HEK293 (cell line): ENCODE results near the gene PRKAG2.

Experiments used
- CTCF ChIA-PET: fragments of 350-600 bp; formaldehyde crosslinking; extraction: SDS; loops from one replicate; lab custom pipeline; 2021; ENCODE audit warnings: antibody characterized with exemption; lab: Yijun Ruan, JAX
- POLR2A ChIA-PET: fragments of 300-600 bp; formaldehyde crosslinking; extraction: SDS; loops from one replicate; lab custom pipeline; 2020; ENCODE audit warnings: antibody characterized with exemption, inconsistent platforms; lab: Yijun Ruan, JAX
- H3K27ac ChIP-seq: fragments of 200-500 bp; sonication (Bioruptor generic); 2 replicates; pipeline ENCODE4 v1.5.1; 2014; ENCODE audit warnings: low read depth, low read length, control low read depth, inconsistent platforms; ENCODE audit errors: extremely low read depth
- H3K36me3 ChIP-seq, 2 experiments: fragments of 200-500 bp in 1 of 2; sonication (Bioruptor generic) in 1 of 2; 1 replicate in 1 of 2; 2 replicates in 1 of 2; pipeline ENCODE4 v1.5.1; 2014 to 2017; ENCODE audit warnings: inconsistent platforms in 2 of 2, low read length in 2 of 2; ENCODE audit not compliant: control insufficient read depth in 2 of 2, insufficient read depth in 1 of 2
- H3K4me1 ChIP-seq: fragments of 200-500 bp; sonication (Bioruptor generic); 2 replicates; pipeline ENCODE4 v1.5.1; 2014; ENCODE audit warnings: mild to moderate bottlenecking, low read length, inconsistent platforms; ENCODE audit not compliant: control insufficient read depth, insufficient read depth
- H3K4me3 ChIP-seq: 2 replicates; pipeline ENCODE4 v1.5.1; 2011; ENCODE audit warnings: low read depth, mild to moderate bottlenecking, control low read depth, low read length, moderate library complexity
- H3K9me3 ChIP-seq: fragments of 200-500 bp; sonication (Bioruptor generic); 2 replicates; pipeline ENCODE4 v1.5.1; 2014; ENCODE audit warnings: low read depth, low read length, inconsistent platforms; ENCODE audit not compliant: control insufficient read depth, insufficient read depth
- KLF8 ChIP-seq: fragments of 450-650 bp; formaldehyde crosslinking; IDR thresholded peaks from 2 replicates; pipeline ENCODE4 v1.5.1; 2016; ENCODE audit warnings: missing biosample characterization, missing genetic modification characterization
- OVOL3 ChIP-seq: fragments of 450-650 bp; formaldehyde crosslinking; IDR thresholded peaks from 2 replicates; pipeline ENCODE4 v1.5.1; 2016; ENCODE audit warnings: missing biosample characterization, missing genetic modification characterization
- PRDM10 ChIP-seq: fragments of 450-650 bp; formaldehyde crosslinking; IDR thresholded peaks from 2 replicates; pipeline ENCODE4 v1.5.1; 2016; ENCODE audit warnings: missing biosample characterization, missing genetic modification characterization
- PRDM6 ChIP-seq: fragments of 450-650 bp; formaldehyde crosslinking; IDR thresholded peaks from 2 replicates; pipeline ENCODE4 v1.5.1; 2017; ENCODE audit warnings: missing biosample characterization, missing genetic modification characterization
- TCF7L2 ChIP-seq: IDR thresholded peaks from 2 replicates; pipeline ENCODE4 v1.6.1; 2011; ENCODE audit warnings: low read depth, mild to moderate bottlenecking, inconsistent platforms, low read length, moderate library complexity, borderline replicate concordance
- ZBTB1 ChIP-seq: fragments of 450-650 bp; formaldehyde crosslinking; IDR thresholded peaks from 2 replicates; pipeline ENCODE4 v1.5.1; 2016; ENCODE audit warnings: missing biosample characterization, missing genetic modification characterization
- ZBTB10 ChIP-seq: fragments of 450-650 bp; formaldehyde crosslinking; IDR thresholded peaks from 2 replicates; pipeline ENCODE4 v1.5.1; 2016; ENCODE audit warnings: missing biosample characterization, missing genetic modification characterization
- ZBTB7A ChIP-seq: fragments of 450-650 bp; formaldehyde crosslinking; IDR thresholded peaks from 2 replicates; pipeline ENCODE4 v1.5.1; 2016; ENCODE audit warnings: low read depth, missing biosample characterization, missing genetic modification characterization
- ZFP37 ChIP-seq: fragments of 450-650 bp; formaldehyde crosslinking; IDR thresholded peaks from 2 replicates; pipeline ENCODE4 v1.5.1; 2016; ENCODE audit warnings: missing biosample characterization, missing genetic modification characterization
- ZFP69B ChIP-seq: fragments of 450-650 bp; formaldehyde crosslinking; IDR thresholded peaks from 2 replicates; pipeline ENCODE4 v1.5.1; 2016; ENCODE audit warnings: missing biosample characterization, missing genetic modification characterization
- ZNF114 ChIP-seq: fragments of 450-650 bp; formaldehyde crosslinking; IDR thresholded peaks from 2 replicates; pipeline ENCODE4 v1.5.0; 2017; ENCODE audit warnings: missing biosample characterization, missing genetic modification characterization
- ZNF132 ChIP-seq: fragments of 450-650 bp; formaldehyde crosslinking; IDR thresholded peaks from 2 replicates; pipeline ENCODE4 v1.5.1; 2017; ENCODE audit warnings: missing biosample characterization, missing genetic modification characterization, borderline replicate concordance
- ZNF155 ChIP-seq: fragments of 450-650 bp; formaldehyde crosslinking; IDR thresholded peaks from 2 replicates; pipeline ENCODE4 v1.5.1; 2016; ENCODE audit warnings: missing biosample characterization, missing genetic modification characterization
- ZNF157 ChIP-seq: fragments of 450-650 bp; formaldehyde crosslinking; IDR thresholded peaks from 2 replicates; pipeline ENCODE4 v1.5.1; 2016; ENCODE audit warnings: missing biosample characterization, missing genetic modification characterization
- ZNF169 ChIP-seq: fragments of 450-650 bp; formaldehyde crosslinking; IDR thresholded peaks from 2 replicates; pipeline ENCODE4 v1.5.1; 2016; ENCODE audit warnings: missing biosample characterization, missing genetic modification characterization
- ZNF341 ChIP-seq: fragments of 450-650 bp; formaldehyde crosslinking; IDR thresholded peaks from 2 replicates; pipeline ENCODE4; 2016; ENCODE audit warnings: low read depth, missing biosample characterization, missing genetic modification characterization
- ZNF529 ChIP-seq: fragments of 450-650 bp; formaldehyde crosslinking; IDR thresholded peaks from 2 replicates; pipeline ENCODE4 v1.5.1; 2017; ENCODE audit warnings: missing genetic modification characterization, missing biosample characterization; ENCODE audit not compliant: insufficient replicate concordance
- ZNF548 ChIP-seq: fragments of 450-650 bp; formaldehyde crosslinking; IDR thresholded peaks from 2 replicates; pipeline ENCODE4 v1.5.1; 2016; ENCODE audit warnings: missing biosample characterization, missing genetic modification characterization
- ZNF639 ChIP-seq: fragments of 450-650 bp; formaldehyde crosslinking; IDR thresholded peaks from 2 replicates; pipeline ENCODE4 v1.5.1; 2016; ENCODE audit warnings: missing biosample characterization, missing genetic modification characterization
- ZNF664 ChIP-seq: fragments of 450-650 bp; formaldehyde crosslinking; IDR thresholded peaks from 2 replicates; pipeline ENCODE4 v1.5.1; 2016; ENCODE audit warnings: missing biosample characterization, missing genetic modification characterization

Gene PRKAG2

GRCh38 chr7:151644554-151644953, 232.4 kb downstream of the PRKAG2 start (continued):
- TF ChIP-seq ZNF132 (tag by site-specific recombination) (no peak), ZNF157 (tag by site-specific recombination) (no peak), ZNF341 (tag by site-specific recombination) (no peak), ZFP37 (no peak)

GRCh38 chr7:151642746-151643145, 234.2 kb downstream of the PRKAG2 start:
- Histone ChIP-seq H3K36me3 (no peaks in the 10 kb centered on the region), H3K27ac (no peak overlapping the region), H3K4me1 (no peaks in the 10 kb centered on the region), H3K4me3 (no peak overlapping the region), H3K9me3 (no peaks in the 10 kb centered on the region)
- TF ChIP-seq OVOL3 (no peak), KLF8 (tag by site-specific recombination) (no peak), ZNF548 (tag by site-specific recombination) (no peak), ZNF529 (no peak), ZBTB7A (no peak), ZNF664 (tag by site-specific recombination) (no peak), ZNF169 (no peak), PRDM6 (tag by site-specific recombination) (no peak), ZNF114 (no peak), ZBTB1 (tag by site-specific recombination) (no peak)
- ChIA-PET POLR2A (no interaction called here), CTCF (interaction anchor here (0.6 to 1.5 kb wide), 6 partner anchors 12 to 117 kb away, joined by 3 to 9 read pairs (median 4); no protein-coding TSS in a partner anchor)

GRCh38 chr7:151641587-151641986, 235.3 kb downstream of the PRKAG2 start:
- Histone ChIP-seq H3K4me1 (no peaks in the 10 kb centered on the region), H3K9me3 (no peaks in the 10 kb centered on the region), H3K36me3 (no peaks in the 10 kb centered on the region), H3K27ac (no peak overlapping the region), H3K4me3 (no peak overlapping the region)
- ChIA-PET POLR2A (interaction anchor here (0.7 kb wide), 2 partner anchors 20 to 81 kb away, joined by 6 to 7 read pairs; no protein-coding TSS in a partner anchor), CTCF (interaction anchor here (0.6 to 1.0 kb wide), 2 partner anchors 64 to 139 kb away, joined by 4 read pairs; no protein-coding TSS in a partner anchor)
- TF ChIP-seq ZFP69B (tag by site-specific recombination) = no peak
- TF ChIP-seq PRDM10 (tag by site-specific recombination) = no peak
- TF ChIP-seq TCF7L2 = no peak
- TF ChIP-seq ZBTB10 (tag by site-specific recombination) = no peak
- no peak for TF ChIP-seq ZNF639 (tag by site-specific recombination)
- TF ChIP-seq ZNF155 = no peak
